Keratinocyte (primary cell): ENCODE data around the gene PLD1.

Experiments
- CTCF ChIP-seq, 3 experiments: IDR thresholded peaks in 1 of 3; conservative IDR thresholded peaks in 1 of 3; optimal IDR thresholded peaks in 1 of 3; 2 replicates in 2 of 3; 3 replicates in 1 of 3; pipeline versions ENCODE3 to v1.5.1; 2011; ENCODE audit warnings: low read length in 3 of 3, mild to moderate bottlenecking in 3 of 3, moderate library complexity in 2 of 3, control low read depth in 1 of 3, inconsistent platforms in 1 of 3; ENCODE audit not compliant: insufficient read depth in 2 of 3; ENCODE audit errors: extremely low read depth in 1 of 3
- EZH2 ChIP-seq: IDR thresholded peaks from one replicate; pipeline ENCODE4 v1.6.1; 2012; ENCODE audit warnings: inconsistent platforms, mild to moderate bottlenecking, low read length, moderate library complexity

DNA sequence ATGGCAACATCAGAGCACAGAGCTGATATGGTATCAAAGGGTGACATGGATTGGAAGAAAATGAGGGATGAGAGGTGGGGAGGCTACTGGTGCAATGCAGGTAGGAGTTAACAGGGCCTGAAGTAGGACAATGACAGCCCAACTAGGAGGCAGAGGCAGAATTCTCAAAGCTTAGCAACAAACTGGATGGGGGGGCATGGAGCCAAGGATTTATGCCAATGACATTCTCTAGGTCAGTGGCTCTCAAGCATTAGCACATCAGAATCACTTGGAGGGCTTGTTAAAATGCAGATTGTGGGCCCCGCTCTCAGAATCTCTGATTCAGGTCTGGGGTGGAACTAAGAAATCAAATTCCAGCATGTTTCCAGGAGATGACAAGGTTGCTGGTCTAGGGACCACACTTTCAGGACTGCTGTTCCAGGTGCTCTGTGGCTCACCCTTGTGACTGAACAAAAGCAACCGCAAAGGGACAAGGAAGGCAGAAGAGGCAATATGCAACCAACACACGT lies 252.0 kb downstream of the PLD1 start:
- no peak for TF ChIP-seq EZH2
- TF ChIP-seq CTCF (optimal IDR thresholded peaks at IDR 0.05 in 1 of 3, IDR thresholded peaks at IDR 0.05 in 1 of 3, conservative IDR thresholded peaks at IDR 0.05 in 1 of 3; ENCODE audit: extremely low read depth in 1 of 3, insufficient read depth in 2 of 3, low read length in 3 of 3), result no peak
